Measurements from ENCODE around the gene NRXN2.

NRXN2 gene

DNA sequence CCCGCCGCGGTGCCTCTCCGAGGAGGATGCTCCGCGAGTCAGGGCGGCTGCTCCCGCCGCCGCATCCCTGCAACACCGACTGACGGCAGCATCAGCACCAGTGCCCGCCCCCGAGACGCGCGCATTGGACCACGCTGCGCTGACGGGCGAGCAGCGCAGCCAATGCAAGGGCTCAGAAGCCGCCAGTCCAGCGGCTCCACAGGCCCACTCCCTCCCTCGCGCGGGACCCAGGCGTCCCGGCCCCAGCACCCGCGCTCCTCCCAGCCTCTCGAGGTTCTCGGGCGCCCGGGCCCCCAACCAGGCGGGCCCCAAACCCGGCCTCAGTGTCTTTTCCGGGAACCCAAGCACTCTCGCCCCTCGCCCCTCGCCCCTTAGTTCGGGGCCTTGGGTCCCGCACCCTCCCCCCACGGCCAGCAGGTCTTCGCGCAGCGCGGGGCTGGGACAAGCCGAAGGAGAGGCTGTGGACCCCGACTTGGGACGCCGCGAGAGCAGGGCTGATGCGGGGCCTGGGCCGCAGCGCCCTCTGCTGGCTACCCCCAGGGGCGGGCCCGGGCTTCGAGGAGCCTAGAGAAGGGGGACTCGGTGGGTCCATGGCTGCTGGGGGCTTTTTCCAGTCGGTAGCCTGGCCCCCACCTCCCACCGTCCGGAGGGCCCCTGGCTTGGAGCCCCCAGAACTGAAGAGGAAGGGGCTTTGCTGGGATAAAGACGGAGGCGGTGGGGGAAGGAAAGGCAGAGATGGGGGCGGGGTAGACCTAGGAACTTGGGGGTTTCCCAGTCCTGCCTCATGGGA is at the start of gene NRXN2:
Gene NRXN2, minus strand, starts transcription at position 81 of the 790 bp plus-strand sequence. CDS start 9,498 bp downstream, outside the sequence.
- peak; percentile 68 for DNase-seq (ENCODE audit: low read depth)

DNA sequence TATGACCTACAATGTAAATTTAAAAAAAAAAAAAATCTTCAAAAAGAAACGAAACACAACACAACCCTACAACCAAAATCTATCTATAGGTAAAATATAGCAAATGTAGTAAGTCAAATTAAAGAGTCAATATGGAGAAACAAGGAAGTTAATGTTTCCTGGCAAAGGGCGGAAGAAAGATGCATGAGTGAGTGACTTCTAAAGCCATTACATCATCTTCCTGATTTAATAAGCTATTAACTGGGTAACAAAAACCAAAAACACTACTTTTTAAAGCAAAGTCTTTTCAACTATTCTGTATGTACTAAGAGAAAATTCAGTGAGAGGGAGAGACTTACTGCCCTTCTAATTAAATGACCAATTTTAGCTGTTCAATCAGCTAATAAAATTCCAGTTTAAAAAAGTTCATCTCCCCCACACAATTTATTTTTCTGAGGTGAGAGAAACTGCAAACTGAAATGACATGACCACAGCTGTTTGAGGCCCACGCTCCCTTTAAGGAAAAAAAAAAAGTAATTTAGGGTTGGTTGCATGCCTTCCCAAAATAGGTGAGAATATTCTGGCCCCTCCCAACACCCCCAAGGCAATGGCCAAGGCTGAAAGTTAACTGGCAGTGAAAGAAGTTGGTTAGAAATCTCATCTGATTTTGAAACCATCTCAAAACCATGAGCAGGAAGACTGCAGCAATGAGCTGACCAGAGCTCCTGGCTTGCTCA is 49.5 kb upstream of the NRXN2 start:
- DNase-seq (ENCODE audit: low read depth): no peak

DNA sequence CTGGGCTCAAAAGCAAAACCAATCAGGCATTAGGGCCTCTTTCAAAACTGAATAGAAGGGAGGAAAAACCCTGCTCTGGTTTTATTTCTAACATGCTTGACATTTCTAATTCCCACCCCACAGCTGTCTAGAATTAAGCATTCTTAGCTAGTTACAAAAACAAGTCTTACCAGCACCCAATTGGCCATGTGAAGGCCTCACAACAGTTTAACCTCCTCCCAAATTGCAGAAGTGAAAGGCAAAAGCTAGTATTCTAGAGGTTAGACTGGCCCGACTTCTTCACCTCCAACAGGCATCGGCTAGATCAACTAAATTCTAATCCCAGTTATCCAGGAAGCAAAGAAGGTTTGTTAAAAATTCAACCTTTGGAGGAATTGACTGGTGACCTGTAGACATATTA is 48.9 kb upstream of the NRXN2 start:
- no peak for DNase-seq (ENCODE audit: low read depth)

- DNase-seq (ENCODE audit: low read depth): no peak
Measured at GRCh38 chr11:64770120-64770519, 47.1 kb upstream of the NRXN2 start.

DNA sequence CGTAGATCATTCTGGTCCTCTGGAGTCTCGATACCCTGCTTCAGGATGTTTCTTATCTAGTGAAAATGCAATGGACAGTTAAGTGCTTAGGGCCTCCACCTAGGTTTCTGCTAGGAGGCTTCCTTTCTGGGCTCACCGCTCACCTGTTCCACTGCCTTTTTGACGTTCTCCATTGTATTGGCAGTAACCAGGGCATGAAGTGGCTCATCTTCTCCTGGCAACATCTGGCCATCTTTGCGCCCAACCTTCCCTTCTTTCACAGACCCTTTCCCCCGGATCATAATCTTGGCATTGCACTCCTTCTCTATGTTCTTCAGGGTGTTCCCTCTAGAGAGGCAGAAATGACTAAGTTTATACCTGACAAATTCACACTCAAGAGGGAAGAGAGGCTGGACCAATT is 46.3 kb upstream of the NRXN2 start:
- DNase-seq (ENCODE audit: low read depth): no peak

DNA sequence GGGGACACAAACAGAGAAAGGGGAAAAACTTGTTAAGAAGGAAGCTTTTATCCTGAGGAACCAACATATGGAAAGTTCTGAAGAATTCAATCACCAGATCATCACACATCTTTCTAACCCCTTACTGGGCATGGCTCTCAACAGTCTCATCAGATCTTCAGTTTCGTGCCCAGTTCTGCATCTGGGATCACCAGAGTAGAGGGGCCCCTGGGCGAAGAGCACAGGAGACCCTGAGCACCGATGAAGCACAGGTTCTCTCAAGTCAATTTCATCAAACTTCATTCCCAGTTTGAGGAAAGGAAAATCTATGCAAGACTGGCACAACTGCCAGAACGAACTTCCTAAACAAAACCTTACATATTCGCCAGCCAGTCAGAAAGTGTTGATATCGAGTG is 45.3 kb upstream of the NRXN2 start:
- DNase-seq (ENCODE audit: low read depth): no peak

GRCh38 chr11:64767344-64768299 is 44.6 kb upstream of the NRXN2 start:
- DNase-seq (ENCODE audit: low read depth): peak; percentile 52

- DNase-seq (ENCODE audit: low read depth): no peak
Measured at GRCh38 chr11:64766881-64767280, 43.9 kb upstream of the NRXN2 start.

- no peak for DNase-seq (ENCODE audit: low read depth)
Measured at GRCh38 chr11:64765851-64766665, 43.1 kb upstream of the NRXN2 start.

- no peak for DNase-seq (ENCODE audit: low read depth)
Measured at GRCh38 chr11:64765291-64765850, 42.4 kb upstream of the NRXN2 start.

DNA sequence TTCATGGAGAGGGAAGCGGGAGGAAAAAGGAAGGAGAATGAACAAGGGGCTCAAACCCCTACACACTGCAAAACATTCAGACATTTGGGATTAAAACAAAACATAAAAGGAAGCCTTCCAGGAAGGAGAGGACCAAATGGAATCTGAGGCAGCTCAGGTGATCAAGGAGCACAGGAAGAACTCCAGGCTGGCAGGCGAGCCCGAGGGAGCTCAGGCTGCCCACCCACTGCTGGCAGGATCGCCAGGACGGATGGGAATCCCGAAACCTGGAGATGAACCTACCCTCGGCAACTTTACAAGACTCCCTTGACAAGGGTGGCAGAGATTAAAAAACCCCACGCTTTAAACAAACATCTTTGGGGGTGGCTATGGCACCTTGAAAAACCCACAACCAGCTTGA is 41.8 kb upstream of the NRXN2 start:
- no peak for DNase-seq (ENCODE audit: low read depth)

DNA sequence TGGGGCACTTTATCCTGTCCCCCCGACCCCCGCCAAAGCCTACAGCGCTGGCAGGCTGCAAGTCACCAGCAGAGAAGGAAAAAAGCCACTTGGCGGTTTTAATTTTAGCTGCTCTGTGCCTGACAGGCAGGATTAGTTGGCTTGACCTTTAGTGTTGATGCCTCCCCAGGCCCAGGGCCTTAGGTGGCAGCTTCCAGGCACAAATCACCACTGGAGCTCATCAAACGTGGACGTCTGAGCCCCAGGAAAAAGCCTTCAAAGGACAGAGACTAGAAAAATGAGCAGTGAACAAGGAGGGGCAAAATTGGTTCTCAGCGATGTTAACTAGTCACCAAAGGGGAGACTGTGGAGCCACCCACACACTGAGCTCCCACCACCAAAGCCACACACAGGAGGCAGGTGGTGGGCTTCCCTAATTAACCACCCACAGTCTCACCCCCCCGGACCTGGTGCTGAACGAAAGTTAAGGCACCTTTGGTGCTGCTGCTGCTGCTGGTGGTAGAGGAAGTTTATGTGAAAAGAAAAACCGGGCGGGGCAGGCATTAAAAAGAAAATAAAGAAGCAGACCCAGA is 41.1 kb upstream of the NRXN2 start:
- DNase-seq (ENCODE audit: low read depth): no peak

DNA sequence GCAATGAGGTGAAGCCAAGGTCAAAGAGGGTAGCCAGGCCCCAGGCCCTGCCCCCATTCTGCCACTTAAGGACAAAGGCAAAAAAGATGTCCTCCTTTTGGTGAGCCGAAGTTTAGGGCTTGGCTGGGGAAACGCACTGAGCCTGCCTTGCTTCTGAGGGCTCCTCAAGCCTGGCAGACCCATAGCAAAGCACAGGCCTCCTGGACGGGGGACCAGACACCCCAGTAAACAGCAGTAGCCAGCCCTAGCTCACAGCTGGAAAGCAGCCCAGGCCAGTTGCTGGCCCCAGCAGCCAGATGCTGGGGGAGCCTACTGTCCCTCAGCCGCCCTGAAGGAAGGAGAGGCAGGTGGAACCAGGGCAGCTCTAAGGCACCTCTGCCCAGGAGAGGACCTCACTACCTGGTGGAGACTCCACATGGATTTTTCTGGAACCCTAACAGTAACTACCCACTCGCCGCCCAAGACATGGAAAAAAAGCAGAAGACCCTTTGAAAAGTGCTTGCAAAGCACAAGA is 40.6 kb upstream of the NRXN2 start:
- no peak for DNase-seq (ENCODE audit: low read depth)

GRCh38 chr11:64762674-64763525 is 39.9 kb upstream of the NRXN2 start:
- DNase-seq (ENCODE audit: low read depth): peak; percentile 55

- no peak for DNase-seq (ENCODE audit: low read depth)
Measured at GRCh38 chr11:64762277-64762673, 39.3 kb upstream of the NRXN2 start.

- no peak for DNase-seq (ENCODE audit: low read depth)
Measured at GRCh38 chr11:64760759-64761420, 37.9 kb upstream of the NRXN2 start.

GRCh38 chr11:64759722-64760719 is 37.0 kb upstream of the NRXN2 start, which contains the start of gene PYGM:
TSS of gene PYGM (minus strand) at chr11:64759974. CDS start at chr11:64759898, 76 bp downstream.
- peak; percentile 86 for DNase-seq (ENCODE audit: low read depth)
